ENCODE results near the gene METRNL.
"Not testable (repeated sequence)": the region's sequence is repeated elsewhere in the genome, so short reads cannot be mapped to it uniquely, and the experiment has no call there.

Gene METRNL

DNA sequence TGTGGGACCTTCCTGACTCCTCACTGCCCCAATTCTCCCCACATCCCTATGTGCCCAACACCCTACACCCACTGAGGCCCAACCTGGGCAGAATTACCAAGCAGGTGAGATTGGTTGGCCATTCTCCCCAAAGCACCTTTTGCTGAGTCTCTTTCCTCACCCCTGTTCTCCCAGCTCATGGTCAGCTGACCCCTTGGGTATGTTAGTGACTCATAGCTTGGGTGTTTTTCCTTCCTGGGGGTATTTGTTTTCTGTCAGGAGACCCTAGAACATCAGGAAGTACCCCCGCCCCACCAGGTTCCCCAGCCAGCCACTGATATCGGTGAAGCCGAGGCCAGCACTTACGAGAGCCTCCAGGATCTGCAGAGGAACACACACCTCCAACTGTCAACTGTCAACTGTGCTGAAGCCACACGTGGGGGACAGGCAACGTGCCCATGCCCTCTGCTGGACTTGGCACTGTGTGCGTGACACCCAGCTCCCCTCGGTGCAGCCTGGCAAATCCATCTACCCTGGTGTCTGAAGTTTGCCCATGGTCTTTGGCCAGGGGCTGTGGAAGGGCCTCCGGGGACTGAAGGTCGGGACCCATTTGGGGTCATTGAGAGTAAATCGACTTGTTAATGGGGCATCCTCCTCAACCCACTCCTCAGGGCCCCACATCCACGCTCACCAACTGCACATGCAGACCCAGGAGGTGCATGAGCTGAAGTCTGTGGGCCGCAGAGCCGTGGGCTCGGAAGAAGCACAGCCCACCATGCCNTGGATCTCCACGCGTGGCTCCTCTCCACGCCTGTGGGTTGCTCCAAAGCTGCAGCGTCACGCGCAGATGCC lies 53.1 kb downstream of the METRNL start:
- no peak for FAIRE-seq
- no peak for DNase-seq (ENCODE audit: insufficient read length, low spot score)

DNA sequence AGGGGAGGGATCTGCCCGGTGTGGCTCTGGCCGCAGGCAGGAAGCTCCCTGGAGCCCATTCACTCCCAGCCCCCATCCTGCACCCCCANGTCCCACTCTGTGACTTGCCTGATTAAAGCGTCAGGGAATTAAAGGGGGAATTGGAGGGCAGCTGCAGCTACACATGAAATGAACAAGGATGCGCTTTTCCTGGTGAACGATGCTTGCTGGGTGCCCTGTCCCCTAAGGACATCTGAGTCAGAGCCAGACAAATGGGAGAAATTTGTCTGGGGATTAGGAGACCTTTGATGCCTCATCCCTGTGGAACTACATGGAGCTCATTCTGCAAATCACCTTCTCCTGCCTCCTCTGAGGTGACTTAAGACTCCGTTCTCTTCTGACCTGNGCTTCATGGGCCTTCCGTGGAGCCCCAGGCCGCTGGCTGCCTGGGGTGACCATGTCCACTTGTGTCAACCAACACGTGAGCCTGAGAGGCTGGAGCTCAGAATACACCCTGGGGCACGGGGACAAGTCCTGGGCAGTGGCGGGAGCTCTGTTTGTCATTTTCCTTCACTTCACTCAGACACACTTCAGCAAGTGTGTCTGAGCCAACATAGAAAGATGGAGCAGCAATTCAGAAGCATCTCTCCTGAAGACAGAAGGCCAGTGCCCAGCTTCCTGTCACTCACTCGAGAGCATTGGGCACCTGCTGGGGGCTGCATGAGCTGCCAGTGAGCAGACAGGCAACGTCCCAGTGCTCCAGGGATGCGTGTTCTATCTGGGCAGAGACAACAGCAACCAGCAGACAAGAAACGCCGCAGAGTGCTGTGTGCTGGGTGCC lies 54.1 kb downstream of the METRNL start:
- FAIRE-seq = no peak
- DNase-seq (ENCODE audit: insufficient read length, low spot score) = peak; percentile 61

DNA sequence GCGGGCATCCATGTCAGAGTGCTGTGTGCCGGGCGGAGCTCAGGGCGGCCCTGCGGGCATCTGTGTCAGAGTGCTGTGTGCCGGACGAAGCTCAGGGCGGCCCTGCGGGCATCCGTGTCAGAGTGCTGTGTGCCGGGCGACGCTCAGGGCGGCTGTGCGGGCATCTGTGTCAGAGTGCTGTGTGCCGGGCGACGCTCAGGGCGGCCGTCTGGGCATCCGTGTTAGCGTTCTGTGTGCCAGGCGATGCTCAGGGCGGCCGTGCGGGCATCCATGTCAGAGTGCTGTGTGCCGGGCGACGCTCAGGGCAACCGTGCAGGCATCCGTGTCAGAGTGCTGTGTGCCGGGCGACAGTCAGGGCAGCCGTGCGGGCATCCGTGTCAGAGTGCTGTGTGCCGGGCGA lies 55.0 kb downstream of the METRNL start:
- not testable (repeated sequence) for DNase-seq (ENCODE audit: insufficient read length, low spot score); FAIRE-seq

DNA sequence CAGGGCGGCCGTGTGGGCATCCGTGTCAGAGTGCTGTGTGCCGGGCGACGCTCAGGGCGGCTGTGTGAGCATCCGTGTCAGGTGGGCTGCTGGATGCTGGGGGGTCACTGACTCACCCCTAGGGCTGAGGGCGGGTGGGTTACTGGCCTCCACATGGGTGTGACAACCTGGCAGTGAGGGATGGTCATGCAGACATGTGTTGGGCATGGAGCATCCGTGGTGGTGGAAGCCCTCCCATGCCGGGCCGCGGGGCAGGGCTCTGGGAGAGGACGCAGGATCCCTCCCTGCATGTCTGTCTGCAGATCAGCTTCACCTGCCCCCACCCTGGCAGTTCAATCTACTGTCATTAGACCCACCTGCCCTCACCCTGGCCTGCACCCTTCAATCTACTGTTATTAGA lies 56.3 kb downstream of the METRNL start:
- DNase-seq (ENCODE audit: insufficient read length, low spot score) = no peak
- FAIRE-seq = no peak

DNA sequence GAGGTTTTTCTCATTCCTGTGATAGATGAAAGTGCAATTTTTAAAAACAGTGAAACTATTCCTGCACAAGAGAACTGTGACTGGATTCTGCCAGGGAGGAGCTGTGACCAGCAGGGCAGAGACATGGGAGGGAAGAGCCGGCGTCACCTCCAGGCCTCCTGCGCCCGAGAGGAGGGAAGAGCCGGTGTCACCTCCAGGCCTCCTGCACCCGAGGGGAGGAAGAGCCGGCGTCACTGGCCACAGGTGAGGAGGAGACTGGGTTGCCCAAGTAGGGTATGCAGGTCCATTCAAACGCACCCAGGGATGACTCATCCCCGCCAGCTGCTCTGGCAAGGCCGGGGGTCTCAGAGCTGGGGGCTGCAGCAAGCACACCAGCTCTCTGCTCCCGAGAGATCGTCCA lies 56.7 kb downstream of the METRNL start:
- FAIRE-seq (no peak), DNase-seq (ENCODE audit: insufficient read length, low spot score) (no peak)

DNA sequence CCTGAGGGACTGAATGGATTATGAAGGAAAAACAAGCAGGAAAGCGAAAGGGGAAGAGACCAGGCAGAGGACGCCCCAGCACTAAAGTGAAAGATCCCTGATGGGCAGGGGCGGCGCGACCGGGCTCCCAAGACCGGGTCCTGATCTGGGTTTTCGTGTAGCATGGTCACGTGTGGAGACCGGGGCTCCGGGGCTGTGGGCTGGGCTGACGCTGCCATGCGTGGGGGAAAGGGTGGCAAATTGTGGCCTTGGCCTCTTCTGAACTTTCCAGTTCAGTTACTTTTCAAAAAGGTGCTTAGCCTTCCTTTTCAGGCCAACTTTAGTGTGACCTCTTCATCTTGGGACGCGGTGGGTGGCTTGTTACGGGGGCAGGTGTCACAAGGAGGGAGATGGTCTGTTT lies 57.5 kb downstream of the METRNL start:
- no peak for FAIRE-seq
- no peak for DNase-seq (ENCODE audit: insufficient read length, low spot score)

DNA sequence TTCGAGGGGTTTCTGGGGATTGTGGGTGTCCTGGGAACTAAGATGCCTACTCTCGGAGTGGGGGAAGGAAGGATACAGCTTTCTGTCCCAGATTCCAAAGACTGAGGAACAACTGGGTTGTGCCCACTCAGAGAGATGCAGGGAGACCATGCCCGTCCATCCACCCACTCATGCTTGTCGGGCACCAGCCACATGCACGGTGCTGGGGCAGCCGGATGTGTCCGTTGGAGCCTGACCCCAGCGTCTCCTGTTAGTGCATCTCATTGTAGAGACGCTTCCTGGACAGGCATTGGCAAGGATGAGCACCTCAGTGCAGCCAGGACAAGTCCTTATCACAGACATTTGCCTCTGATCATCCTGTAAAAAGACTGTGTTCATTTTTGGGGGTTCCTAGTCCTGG lies 58.1 kb downstream of the METRNL start:
- no peak for DNase-seq (ENCODE audit: insufficient read length, low spot score)
- no peak for FAIRE-seq

DNA sequence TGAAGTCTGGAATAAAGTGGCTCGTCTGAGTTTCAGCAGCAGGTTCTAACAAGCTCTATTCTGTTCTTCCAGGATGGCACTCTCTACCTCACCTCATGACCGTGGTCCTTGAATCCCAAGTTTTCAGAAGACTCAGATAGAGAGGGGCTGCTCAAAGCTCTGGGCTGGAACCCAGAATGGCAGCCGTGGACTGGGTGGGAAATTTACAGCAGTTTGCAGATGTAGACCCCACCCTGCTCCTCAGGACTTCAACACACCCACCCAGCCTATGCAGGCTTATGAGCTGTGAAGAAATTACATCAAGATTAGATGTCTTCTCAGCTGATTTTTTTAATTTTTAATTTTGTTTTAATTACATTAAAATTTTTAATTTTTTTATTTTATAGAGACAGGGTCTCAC lies 59.4 kb downstream of the METRNL start:
- FAIRE-seq (no peak), DNase-seq (ENCODE audit: insufficient read length, low spot score) (no peak)

DNA sequence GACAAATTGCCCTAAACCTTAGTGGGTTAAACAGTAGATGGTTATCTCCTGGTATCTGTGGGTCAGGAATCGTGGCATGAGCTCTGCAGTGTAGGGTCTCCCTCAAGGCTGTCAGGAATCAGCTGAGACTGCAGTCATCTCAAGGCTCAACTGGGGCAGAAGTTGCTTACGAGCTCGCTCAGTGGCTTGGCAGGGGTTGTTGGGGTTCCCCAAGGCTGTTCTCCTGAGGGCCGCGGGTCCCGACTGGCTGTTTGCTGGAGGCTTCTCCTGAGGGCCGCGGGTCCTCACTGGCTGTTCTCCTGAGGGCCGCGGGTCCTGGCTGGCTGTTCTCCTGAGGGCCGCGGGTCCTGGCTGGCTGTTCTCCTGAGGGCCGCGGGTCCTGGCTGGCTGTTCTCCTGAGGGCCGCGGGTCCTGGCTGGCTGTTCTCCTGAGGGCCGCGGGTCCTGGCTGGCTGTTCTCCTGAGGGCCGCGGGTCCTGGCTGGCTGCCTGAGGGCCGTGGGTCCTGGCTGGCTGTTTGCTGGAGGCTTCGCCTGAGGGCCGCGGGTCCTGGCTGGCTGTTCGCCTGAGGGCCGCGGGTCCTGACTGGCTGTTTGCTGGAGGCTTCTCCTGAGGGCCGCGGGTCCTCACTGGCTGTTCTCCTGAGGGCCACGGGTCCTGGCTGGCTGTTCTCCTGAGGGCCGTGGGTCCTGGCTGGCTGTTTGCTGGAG lies 60.3 kb downstream of the METRNL start:
- FAIRE-seq = not testable (repeated sequence)

DNA sequence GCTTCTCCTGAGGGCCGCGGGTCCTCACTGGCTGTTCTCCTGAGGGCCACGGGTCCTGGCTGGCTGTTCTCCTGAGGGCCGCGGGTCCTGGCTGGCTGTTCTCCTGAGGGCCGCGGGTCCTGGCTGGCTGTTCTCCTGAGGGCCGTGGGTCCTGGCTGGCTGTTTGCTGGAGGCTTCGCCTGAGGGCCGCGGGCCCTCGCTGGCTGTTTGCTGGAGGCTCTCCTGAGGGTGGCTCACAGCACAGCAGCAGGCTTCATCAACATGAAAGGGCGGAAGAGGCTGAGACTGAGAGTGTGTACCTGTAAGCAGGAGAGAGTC lies 60.8 kb downstream of the METRNL start:
- not testable (repeated sequence) for DNase-seq (ENCODE audit: insufficient read length, low spot score); FAIRE-seq

More for the DNA sequence above, 60.3 kb downstream of the METRNL start:
- not testable (repeated sequence) for DNase-seq (ENCODE audit: insufficient read length, low spot score)

DNA sequence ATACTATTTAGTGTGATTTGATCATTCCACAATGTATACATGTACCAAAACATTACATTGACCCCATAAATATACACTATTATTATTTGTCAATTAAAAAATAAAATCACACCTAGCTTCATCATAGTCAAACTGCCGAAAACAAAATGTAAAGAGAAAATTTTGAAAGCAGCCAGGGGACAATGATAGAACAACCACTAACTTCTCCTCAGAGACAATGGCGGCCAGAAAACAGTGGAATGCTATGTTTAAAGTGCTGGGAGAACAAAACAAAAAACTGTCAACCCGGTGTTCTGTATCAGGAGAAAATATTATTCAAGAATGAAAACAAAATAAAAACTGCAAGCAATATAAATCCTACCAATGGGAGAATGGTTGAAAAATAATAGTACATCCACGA lies 63.2 kb downstream of the METRNL start:
- DNase-seq (ENCODE audit: insufficient read length, low spot score) (no peak), FAIRE-seq (no peak)

DNA sequence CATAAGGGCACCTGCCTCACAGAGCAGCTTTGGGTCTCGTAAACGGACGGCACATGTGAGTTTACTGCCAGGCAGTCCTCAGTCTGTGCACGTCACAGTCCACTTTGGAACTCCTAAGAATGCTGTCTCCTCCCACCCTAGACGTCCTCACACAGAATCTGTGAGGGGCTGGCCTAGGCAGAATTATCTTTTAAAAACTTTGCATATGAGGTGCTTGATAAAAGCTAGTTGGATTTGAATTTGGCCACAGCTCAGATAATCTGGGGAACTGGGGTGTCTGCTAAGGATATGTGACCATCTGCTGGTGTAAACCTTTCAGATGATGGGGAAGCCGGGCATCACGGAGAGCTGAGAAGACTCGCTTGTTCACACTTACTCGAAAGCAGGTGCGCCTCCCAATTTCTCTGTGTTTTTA lies 64.4 kb downstream of the METRNL start:
- FAIRE-seq = no peak

More for the DNA sequence above, 64.4 kb downstream of the METRNL start:
- DNase-seq (ENCODE audit: insufficient read length, low spot score) = no peak

Measured in HTR-8/SVneo (cell line).